ENCODE results near the gene HELT.
"Not testable (repeated sequence)": the region's sequence is repeated elsewhere in the genome, so short reads cannot be mapped to it uniquely, and the experiment has no call there.

The HELT gene

DNA sequence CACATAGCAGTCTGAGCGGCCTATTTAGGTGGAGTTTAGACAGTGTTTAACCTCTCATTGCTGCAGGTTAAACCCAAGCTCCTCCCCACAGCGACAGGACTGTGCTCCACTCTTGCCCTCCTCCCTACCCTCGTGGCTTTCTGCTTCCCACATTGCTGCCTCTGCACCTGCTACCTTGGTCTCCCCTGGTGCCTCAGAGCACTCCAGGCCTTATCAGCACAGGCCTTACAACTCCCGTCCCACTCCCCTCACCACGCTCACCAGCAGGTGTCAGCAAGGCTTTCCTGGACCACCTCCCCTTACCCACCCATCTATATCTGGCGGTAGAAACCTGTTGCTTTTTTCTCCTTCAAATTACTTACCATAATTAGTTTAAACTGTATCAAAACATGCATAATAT, 18.6 kb downstream of the HELT start:
- no peaks in the 10 kb centered on the region for H3K9me3 ChIP-seq (ENCODE audit: severe bottlenecking)
- H3K27ac ChIP-seq, result no peak overlapping the region
- TF ChIP-seq, protein P1, sequence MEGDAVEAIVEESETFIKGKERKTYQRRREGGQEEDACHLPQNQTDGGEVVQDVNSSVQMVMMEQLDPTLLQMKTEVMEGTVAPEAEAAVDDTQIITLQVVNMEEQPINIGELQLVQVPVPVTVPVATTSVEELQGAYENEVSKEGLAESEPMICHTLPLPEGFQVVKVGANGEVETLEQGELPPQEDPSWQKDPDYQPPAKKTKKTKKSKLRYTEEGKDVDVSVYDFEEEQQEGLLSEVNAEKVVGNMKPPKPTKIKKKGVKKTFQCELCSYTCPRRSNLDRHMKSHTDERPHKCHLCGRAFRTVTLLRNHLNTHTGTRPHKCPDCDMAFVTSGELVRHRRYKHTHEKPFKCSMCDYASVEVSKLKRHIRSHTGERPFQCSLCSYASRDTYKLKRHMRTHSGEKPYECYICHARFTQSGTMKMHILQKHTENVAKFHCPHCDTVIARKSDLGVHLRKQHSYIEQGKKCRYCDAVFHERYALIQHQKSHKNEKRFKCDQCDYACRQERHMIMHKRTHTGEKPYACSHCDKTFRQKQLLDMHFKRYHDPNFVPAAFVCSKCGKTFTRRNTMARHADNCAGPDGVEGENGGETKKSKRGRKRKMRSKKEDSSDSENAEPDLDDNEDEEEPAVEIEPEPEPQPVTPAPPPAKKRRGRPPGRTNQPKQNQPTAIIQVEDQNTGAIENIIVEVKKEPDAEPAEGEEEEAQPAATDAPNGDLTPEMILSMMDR (IDR thresholded peaks at IDR 0.05; ENCODE audit: low read depth, low read length), result peak; percentile 37
- H3K36me3 ChIP-seq, result no peaks in the 10 kb centered on the region
- H3K27me3 ChIP-seq (ENCODE audit: insufficient read depth, low read depth, severe bottlenecking), result no peaks in the 10 kb centered on the region
- DNase-seq, result no peak
- no peak overlapping the region for H3K4me3 ChIP-seq (ENCODE audit: low read depth, low read length)

DNA sequence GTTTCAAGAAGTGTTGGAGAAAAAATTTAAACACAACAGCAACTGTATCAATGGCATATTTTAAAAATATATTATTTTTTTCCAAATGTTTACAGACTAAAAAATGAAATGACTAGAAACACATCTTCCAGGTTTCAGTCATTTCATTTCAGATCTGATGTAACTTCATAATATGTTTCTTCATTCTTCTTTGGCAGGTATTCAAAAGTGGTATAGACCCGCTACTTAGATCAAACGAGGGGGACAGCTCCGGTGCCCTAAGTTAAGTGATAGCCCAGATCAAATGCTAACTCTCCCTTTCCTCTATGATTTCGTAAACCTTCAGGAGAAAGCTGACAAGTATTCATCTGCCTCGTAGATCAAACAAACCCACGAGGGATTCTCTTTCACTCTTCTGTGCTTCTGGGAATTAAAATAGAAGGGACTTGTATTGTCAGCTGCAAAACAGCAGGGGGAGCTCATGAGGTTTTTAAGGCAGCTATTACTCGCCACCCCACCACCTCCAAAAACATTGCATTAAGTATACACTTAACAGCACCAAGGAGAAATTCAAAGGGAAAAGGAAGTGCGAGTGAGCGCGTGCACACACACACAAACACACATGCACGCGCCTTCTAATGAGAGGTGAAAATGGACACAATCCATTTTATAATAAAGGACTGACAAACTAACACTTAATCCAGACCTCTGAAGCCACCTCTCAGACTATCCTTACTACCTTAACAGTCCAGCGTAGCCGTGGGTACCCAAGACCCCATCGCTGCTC, 21.4 kb downstream of the HELT start:
- no peaks in the 10 kb centered on the region for H3K27me3 ChIP-seq (ENCODE audit: insufficient read depth, low read depth, severe bottlenecking)
- peak; percentile 57 for DNase-seq
- no peak overlapping the region for H3K4me3 ChIP-seq (ENCODE audit: low read depth, low read length)
- TF ChIP-seq, protein P1 (IDR thresholded peaks at IDR 0.05; ENCODE audit: low read depth, low read length), result peak; percentile 80
- peaks cover 4% of the 10 kb centered on the region for H3K9me3 ChIP-seq (ENCODE audit: severe bottlenecking)
- no peak overlapping the region for H3K27ac ChIP-seq
- H3K36me3 ChIP-seq, result no peaks in the 10 kb centered on the region

DNA sequence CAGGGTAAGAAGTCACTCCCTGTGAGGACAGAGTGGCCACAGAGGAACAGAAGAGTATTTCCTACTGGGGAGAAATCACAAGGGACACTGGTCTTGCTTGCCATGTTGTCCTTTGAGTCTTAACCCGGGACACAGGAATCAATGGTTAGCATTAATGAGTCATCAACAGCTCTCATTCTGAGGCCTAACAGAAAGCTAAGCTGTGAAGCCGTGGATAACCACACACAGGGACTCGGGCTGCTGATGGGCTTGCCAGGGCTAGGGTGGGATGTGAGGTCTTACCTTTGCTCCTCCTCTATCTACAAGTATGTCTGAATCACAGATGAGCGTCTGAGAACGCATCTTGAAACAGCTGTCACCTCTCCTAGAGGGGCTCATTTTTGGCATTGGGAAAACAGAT, 22.2 kb downstream of the HELT start:
- Histone ChIP-seq H3K27me3 (ENCODE audit: insufficient read depth, low read depth, severe bottlenecking) (no peaks in the 10 kb centered on the region), H3K9me3 (ENCODE audit: severe bottlenecking) (peaks cover 4% of the 10 kb centered on the region), H3K27ac (no peak overlapping the region), H3K36me3 (no peaks in the 10 kb centered on the region), H3K4me3 (ENCODE audit: low read depth, low read length) (no peak overlapping the region)
- no peak for DNase-seq
- TF ChIP-seq, protein P1 (IDR thresholded peaks at IDR 0.05; ENCODE audit: low read depth, low read length), result no peak

DNA sequence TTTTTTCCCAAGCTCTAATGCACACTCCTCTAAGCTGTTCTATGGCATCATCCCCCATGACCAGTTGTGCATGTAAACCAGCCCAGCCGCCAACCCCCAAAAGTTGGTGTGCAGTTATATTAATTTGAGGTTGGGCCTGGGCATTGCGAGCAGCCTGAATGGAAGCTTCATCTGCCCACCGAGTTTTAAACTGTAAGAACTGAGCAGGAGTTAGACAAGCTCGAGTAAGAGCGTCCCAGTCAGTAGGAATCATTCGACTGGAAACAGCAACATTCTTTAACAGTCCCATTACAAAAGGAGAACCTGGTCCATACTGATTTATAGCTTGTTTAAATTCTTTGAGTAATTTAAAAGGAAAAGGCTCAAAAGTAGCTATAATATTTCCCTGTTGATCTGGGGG, 32.0 kb downstream of the HELT start:
- not testable (repeated sequence) for H3K27ac ChIP-seq; H3K9me3 ChIP-seq (ENCODE audit: severe bottlenecking); H3K27me3 ChIP-seq (ENCODE audit: insufficient read depth, low read depth, severe bottlenecking); H3K4me3 ChIP-seq (ENCODE audit: low read depth, low read length); DNase-seq; H3K36me3 ChIP-seq

DNA sequence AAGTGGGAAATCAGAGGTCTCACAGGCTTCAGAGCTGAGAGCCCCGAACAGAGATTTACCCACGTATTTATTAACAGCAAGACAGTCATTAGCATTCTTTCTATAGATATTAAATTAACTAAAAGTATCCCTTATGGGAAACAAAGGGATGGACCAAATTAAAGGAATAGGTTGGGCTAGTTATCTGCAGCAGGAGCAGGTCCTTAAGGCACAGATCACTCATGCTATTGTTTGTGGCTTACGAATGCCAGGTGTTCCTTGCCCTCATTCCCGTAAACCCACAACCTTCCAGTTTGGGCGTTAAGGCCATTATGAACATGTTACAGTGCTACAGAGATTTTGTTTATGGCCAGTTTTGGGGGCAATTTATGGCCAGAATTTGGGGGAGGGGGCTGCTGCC, 33.0 kb downstream of the HELT start:
- H3K27ac ChIP-seq; H3K9me3 ChIP-seq (ENCODE audit: severe bottlenecking); H3K36me3 ChIP-seq; H3K4me3 ChIP-seq (ENCODE audit: low read depth, low read length); H3K27me3 ChIP-seq (ENCODE audit: insufficient read depth, low read depth, severe bottlenecking); DNase-seq: not testable (repeated sequence)

DNA sequence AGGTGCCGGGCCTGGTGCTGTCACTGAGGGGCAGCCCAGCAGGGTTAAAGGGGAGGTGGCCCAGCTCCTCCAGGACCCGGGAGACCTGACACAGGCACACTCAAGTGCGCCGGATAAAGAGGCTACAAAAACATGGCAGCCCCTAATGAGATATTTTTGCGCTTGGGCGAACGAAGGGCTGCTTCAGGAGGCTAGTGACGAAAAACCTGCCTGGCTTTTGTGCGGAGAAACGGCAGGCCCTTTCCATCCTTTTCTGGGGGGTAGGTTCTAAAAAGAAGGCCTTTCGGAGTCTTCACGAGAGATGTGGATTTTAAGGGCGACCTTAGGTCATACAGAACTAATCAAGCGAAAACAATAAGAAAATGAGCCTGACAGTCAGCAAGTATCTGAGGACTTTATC, 35.5 kb downstream of the HELT start:
- no peak for DNase-seq
- peaks cover 4% of the 10 kb centered on the region for H3K9me3 ChIP-seq (ENCODE audit: severe bottlenecking)
- H3K27ac ChIP-seq, result no peak overlapping the region
- H3K27me3 ChIP-seq (ENCODE audit: insufficient read depth, low read depth, severe bottlenecking), result no peaks in the 10 kb centered on the region
- TF ChIP-seq, protein P1 (IDR thresholded peaks at IDR 0.05; ENCODE audit: low read depth, low read length), result no peak
- H3K4me3 ChIP-seq (ENCODE audit: low read depth, low read length), result no peak overlapping the region
- no peaks in the 10 kb centered on the region for H3K36me3 ChIP-seq

DNA sequence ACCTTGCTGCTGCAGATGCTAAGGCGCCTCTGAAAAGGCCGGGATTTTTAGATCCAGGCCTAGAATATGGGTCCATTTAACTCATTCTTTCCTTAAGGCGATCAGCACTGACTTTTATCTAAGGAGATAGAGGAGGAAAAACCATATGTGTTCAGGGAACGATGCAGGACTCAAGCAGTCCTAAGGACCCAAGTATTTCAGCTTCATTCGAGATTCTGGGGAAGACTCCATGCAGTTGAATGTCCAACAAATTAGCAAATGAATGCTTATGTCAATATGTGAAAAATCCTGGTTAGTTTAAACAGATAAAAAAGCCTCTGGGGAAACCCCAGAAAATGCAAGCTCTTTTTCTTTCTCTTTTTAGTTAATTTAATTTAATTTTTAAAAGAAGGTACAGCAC, 36.0 kb downstream of the HELT start:
- Histone ChIP-seq H3K27ac (no peak overlapping the region), H3K36me3 (no peaks in the 10 kb centered on the region), H3K4me3 (ENCODE audit: low read depth, low read length) (no peak overlapping the region), H3K9me3 (ENCODE audit: severe bottlenecking) (peaks cover 4% of the 10 kb centered on the region), H3K27me3 (ENCODE audit: insufficient read depth, low read depth, severe bottlenecking) (no peaks in the 10 kb centered on the region)
- no peak for DNase-seq
- TF ChIP-seq, protein P1 (IDR thresholded peaks at IDR 0.05; ENCODE audit: low read depth, low read length), result no peak

All from WERI-Rb-1 (cell line).